Measurements from ENCODE around the gene KIAA1614.

DNA sequence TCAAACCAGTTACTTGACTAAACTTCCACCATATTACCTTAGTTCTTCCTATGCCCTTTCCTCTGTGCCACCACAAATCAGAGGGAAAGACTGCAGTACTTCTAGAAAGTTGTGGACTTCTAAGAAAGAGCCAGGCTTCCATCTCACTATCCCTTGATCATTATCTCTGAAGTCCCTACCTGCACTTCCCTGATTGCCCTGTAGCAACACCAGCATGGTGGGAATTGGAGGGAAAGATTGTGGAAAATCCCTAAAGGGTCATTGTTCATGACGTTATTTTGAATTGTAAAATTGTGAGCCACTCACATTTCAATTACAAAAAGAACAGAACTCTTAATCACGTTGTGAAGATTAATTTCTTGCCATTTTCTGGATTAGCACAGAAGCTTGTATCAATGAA, 23.4 kb upstream of the KIAA1614 start:
- TF ChIP-seq, protein P1, sequence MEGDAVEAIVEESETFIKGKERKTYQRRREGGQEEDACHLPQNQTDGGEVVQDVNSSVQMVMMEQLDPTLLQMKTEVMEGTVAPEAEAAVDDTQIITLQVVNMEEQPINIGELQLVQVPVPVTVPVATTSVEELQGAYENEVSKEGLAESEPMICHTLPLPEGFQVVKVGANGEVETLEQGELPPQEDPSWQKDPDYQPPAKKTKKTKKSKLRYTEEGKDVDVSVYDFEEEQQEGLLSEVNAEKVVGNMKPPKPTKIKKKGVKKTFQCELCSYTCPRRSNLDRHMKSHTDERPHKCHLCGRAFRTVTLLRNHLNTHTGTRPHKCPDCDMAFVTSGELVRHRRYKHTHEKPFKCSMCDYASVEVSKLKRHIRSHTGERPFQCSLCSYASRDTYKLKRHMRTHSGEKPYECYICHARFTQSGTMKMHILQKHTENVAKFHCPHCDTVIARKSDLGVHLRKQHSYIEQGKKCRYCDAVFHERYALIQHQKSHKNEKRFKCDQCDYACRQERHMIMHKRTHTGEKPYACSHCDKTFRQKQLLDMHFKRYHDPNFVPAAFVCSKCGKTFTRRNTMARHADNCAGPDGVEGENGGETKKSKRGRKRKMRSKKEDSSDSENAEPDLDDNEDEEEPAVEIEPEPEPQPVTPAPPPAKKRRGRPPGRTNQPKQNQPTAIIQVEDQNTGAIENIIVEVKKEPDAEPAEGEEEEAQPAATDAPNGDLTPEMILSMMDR (IDR thresholded peaks at IDR 0.05) = no peak
- no peak for TF ChIP-seq POLR2AphosphoS5 (IDR thresholded peaks at IDR 0.05; ENCODE audit: insufficient read depth in 1 of 2, low read depth in 1 of 2)

Data from vagina (tissue), 2 donors.